OCI-LY7 (cell line): ENCODE data around the gene ORC1. TPM values are rescaled to one million over a fixed set of nuclear protein-coding genes. Genes with fewer than 3 reads are reported as not detected.

Source experiments
- BruUV-seq: library from RNA; stranded (reverse); fragments of 400-500 nt; replicated peaks from 2 replicates; lab custom pipeline; 2021; lab: Mats Ljungman, UMichigan
- CTCF ChIA-PET: fragments of 300-600 bp; sonication (Branson Sonifier 250); formaldehyde crosslinking; loops from one replicate; lab custom pipeline; 2022; ENCODE audit warnings: antibody characterized with exemption; ENCODE audit not compliant: unreplicated experiment; lab: Charles Lee
- POLR2A ChIA-PET: fragments of 300-600 bp; sonication (Branson Sonifier 250); formaldehyde crosslinking; loops from one replicate; lab custom pipeline; 2022; ENCODE audit warnings: antibody characterized with exemption; lab: Charles Lee
- DNase-seq: peaks from one replicate; pipeline ENCODE4 v3.0.0-alpha.2; 2015; ENCODE audit warnings: low spot score
- H2AFZ ChIP-seq: fragments of 200-600 bp; sonication (generic), shearing (Covaris generic); 2 replicates; pipeline ENCODE4 v1.6.1; 2014; ENCODE audit warnings: mild to moderate bottlenecking, antibody characterized with exemption, low read length, moderate library complexity
- H3K27ac ChIP-seq: fragments of 200-600 bp; sonication (generic); 2 replicates; pipeline ENCODE4 v1.5.1; 2014; ENCODE audit warnings: mixed run types, low read depth, mild to moderate bottlenecking, moderate library complexity, low read length, inconsistent platforms; ENCODE audit not compliant: poor library complexity, severe bottlenecking
- H3K36me3 ChIP-seq: fragments of 200-600 bp; sonication (generic); 2 replicates; pipeline ENCODE4 v1.6.1; 2014; ENCODE audit warnings: mild to moderate bottlenecking, antibody characterized with exemption, low read length, moderate library complexity, mixed read lengths; ENCODE audit not compliant: insufficient read depth
- H3K4me1 ChIP-seq: fragments of 200-600 bp; sonication (generic); 2 replicates; pipeline ENCODE4 v1.5.1; 2014; ENCODE audit warnings: mild to moderate bottlenecking, low read length; ENCODE audit not compliant: insufficient read depth, poor library complexity, severe bottlenecking
- H3K4me2 ChIP-seq: fragments of 200-600 bp; sonication (generic); 2 replicates; pipeline ENCODE4 v1.6.1; 2014; ENCODE audit warnings: mild to moderate bottlenecking, low read length
- H3K4me3 ChIP-seq: fragments of 200-600 bp; sonication (generic); 2 replicates; pipeline ENCODE4 v1.5.1; 2014; ENCODE audit warnings: mild to moderate bottlenecking, low read depth, low read length; ENCODE audit not compliant: poor library complexity, severe bottlenecking
- H3K79me2 ChIP-seq: fragments of 200-600 bp; sonication (generic); 2 replicates; pipeline ENCODE4 v1.6.1; 2016; ENCODE audit warnings: low read depth, mild to moderate bottlenecking, low read length, moderate library complexity, mixed read lengths; ENCODE audit not compliant: insufficient read depth
- H3K9me2 ChIP-seq: fragments of 200-600 bp; sonication (generic); 2 replicates; pipeline ENCODE4 v1.6.1; 2016; ENCODE audit warnings: mild to moderate bottlenecking, low read length, mixed read lengths; ENCODE audit not compliant: insufficient read depth
- H3K9me3 ChIP-seq: fragments of 200-600 bp; sonication (generic); 2 replicates; pipeline ENCODE4 v1.6.1; 2014; ENCODE audit warnings: mild to moderate bottlenecking, mixed run types, low read length, mixed read lengths
- H4K20me1 ChIP-seq: fragments of 200-600 bp; sonication (generic); 2 replicates; pipeline ENCODE4 v1.6.1; 2014; ENCODE audit warnings: mild to moderate bottlenecking, antibody characterized with exemption, low read length, moderate library complexity, mixed read lengths; ENCODE audit not compliant: insufficient read depth
- EZH2phosphoT487 ChIP-seq: fragments of 200-600 bp; sonication (generic); IDR thresholded peaks from 2 replicates; pipeline ENCODE4 v1.6.1; 2018; ENCODE audit warnings: low read depth, borderline replicate concordance, mild to moderate bottlenecking, mixed run types, antibody characterized with exemption, low read length, moderate library complexity, mixed read lengths
- intact Hi-C: fragments of 100-400 bp; cut with micrococcal nuclease; formaldehyde crosslinking; loops from one replicate; pipeline ENCODE4 v1.10.0; 2022; ENCODE audit not compliant: unreplicated experiment
- total RNA-seq, 2 experiments: library from RNA; depleted of rRNA in 1 of 2; stranded (reverse); fragments of >200 nt in 1 of 2; shearing (Covaris generic) in 1 of 2; gene quantifications; 2 replicates each; pipeline ENCODE4 v1.2.3, GENCODE V29; 2014 to 2022
- TF ChIP-seq, protein P1 (sequence below): fragments of 200-600 bp; sonication (generic); conservative IDR thresholded peaks from 2 replicates; pipeline ENCODE4 v1.5.1; 2014; ENCODE audit warnings: mild to moderate bottlenecking, antibody characterized with exemption, low read length, moderate library complexity, mixed read lengths

ORC1 gene
- total RNA-seq, 2 experiments from 2014 or later = 37.7 to 39.0 TPM

DNA sequence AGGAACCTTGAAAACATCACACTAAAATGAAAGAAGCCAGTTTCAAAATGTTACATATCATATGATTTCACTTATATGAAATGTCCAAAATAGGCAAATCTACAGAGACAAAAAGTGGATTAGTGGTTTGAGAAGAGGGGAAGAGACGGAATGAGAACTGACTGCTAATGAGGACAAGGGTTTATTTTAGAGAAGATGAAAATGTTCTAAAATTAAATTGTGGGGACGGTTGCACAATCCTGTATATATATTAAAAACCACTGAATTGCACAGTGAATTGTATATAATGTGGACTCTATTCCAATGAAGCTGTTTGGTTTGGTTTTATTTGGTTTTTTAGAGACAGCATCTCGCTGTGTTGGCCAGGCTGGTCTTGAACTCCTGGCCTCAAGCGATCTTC lies 35.8 kb upstream of the ORC1 start:
- DNase-seq = no peak
- no peak overlapping the region for H3K4me2 ChIP-seq
- H2AFZ ChIP-seq = no peak overlapping the region
- intact Hi-C loops = no loop called here
- H3K9me3 ChIP-seq = no peaks in the 10 kb centered on the region
- no peak overlapping the region for H3K4me3 ChIP-seq
- H4K20me1 ChIP-seq = no peaks in the 10 kb centered on the region
- no TSS peak for BruUV-seq
- no peaks in the 10 kb centered on the region; the same call in 1 of the 2 replicates for H3K9me2 ChIP-seq
- no peaks in the 10 kb centered on the region for H3K4me1 ChIP-seq
- H3K36me3 ChIP-seq = peaks cover 40% of the 10 kb centered on the region
- no peaks in the 10 kb centered on the region for H3K79me2 ChIP-seq
- H3K27ac ChIP-seq = no peak overlapping the region
- POLR2A ChIA-PET = interaction anchor here (0.5 to 0.6 kb wide), 3 partner anchors 221 to 393 kb away, joined by 3 to 8 read pairs (median 3); no protein-coding TSS in a partner anchor
- CTCF ChIA-PET = no interaction called here
- no peak for TF ChIP-seq EZH2phosphoT487
- TF ChIP-seq, protein P1, sequence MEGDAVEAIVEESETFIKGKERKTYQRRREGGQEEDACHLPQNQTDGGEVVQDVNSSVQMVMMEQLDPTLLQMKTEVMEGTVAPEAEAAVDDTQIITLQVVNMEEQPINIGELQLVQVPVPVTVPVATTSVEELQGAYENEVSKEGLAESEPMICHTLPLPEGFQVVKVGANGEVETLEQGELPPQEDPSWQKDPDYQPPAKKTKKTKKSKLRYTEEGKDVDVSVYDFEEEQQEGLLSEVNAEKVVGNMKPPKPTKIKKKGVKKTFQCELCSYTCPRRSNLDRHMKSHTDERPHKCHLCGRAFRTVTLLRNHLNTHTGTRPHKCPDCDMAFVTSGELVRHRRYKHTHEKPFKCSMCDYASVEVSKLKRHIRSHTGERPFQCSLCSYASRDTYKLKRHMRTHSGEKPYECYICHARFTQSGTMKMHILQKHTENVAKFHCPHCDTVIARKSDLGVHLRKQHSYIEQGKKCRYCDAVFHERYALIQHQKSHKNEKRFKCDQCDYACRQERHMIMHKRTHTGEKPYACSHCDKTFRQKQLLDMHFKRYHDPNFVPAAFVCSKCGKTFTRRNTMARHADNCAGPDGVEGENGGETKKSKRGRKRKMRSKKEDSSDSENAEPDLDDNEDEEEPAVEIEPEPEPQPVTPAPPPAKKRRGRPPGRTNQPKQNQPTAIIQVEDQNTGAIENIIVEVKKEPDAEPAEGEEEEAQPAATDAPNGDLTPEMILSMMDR = no peak

DNA sequence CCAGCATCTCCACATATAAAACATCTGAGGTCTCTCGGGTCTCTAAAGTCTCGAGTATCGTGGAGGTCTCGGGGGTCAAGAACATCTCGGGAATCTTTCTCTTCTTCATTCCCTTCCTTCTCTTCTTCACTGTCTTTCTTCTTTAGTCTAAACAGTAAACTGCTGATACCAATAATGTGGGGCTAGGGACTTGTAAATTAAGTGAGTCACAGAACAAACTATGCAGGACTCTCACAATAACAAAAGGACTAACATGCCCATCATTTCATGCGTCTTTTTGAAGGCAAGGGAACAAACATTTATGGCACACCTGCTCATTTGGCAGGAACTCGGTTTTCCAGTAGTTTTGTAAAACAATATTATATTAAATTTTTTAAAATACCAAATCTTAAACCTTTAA lies 32.6 kb upstream of the ORC1 start:
- Histone ChIP-seq H3K4me1 (no peaks in the 10 kb centered on the region), H2AFZ (no peak overlapping the region), H3K9me2 (no peaks in the 10 kb centered on the region; the same call in 1 of the 2 replicates), H4K20me1 (no peaks in the 10 kb centered on the region), H3K27ac (no peak overlapping the region), H3K9me3 (no peaks in the 10 kb centered on the region), H3K4me3 (no peak overlapping the region), H3K36me3 (peaks cover 33% of the 10 kb centered on the region; the same call in 1 of the 2 replicates), H3K4me2 (no peak overlapping the region), H3K79me2 (no peaks in the 10 kb centered on the region)
- BruUV-seq = no TSS peak
- ChIA-PET CTCF (no interaction called here), POLR2A (no interaction called here)
- TF ChIP-seq, protein P1 = no peak
- no peak for TF ChIP-seq EZH2phosphoT487
- no peak for DNase-seq
- intact Hi-C loops = no loop called here

DNA sequence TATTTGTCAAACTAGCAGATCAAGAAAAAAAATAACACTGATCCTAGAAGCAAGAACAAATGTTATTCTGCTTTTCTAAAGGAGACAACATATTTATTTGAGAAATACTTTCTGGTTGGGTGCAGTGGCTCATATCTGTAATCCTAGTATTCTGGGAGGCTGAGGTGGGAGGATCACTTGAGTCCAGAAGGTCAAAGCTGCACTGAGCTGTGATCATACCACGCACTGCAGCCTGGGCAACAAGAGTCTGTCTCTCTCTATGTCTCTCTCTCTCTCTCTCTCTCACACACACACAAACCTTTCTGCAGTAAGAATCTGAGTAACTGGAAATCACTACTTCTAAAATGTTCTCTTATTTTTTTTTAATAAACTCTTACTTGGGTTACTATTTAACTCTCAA lies 31.4 kb upstream of the ORC1 start:
- no peaks in the 10 kb centered on the region for H4K20me1 ChIP-seq
- H3K9me2 ChIP-seq = no peaks in the 10 kb centered on the region; the same call in 1 of the 2 replicates
- no peak overlapping the region for H3K4me3 ChIP-seq
- CTCF ChIA-PET = no interaction called here
- intact Hi-C loops = no loop called here
- no peaks in the 10 kb centered on the region for H3K79me2 ChIP-seq
- no peak for DNase-seq
- no TSS peak for BruUV-seq
- H3K27ac ChIP-seq = no peak overlapping the region
- H3K4me1 ChIP-seq = no peaks in the 10 kb centered on the region
- H3K4me2 ChIP-seq = no peak overlapping the region
- TF ChIP-seq, protein P1 = no peak
- TF ChIP-seq EZH2phosphoT487 = no peak
- POLR2A ChIA-PET = interaction anchor here (0.5 kb wide), 1 partner anchor 260 kb away, joined by 3 read pairs; no protein-coding TSS in a partner anchor
- H3K9me3 ChIP-seq = no peaks in the 10 kb centered on the region
- H2AFZ ChIP-seq = no peak overlapping the region
- H3K36me3 ChIP-seq = peaks cover 37% of the 10 kb centered on the region
